Measurements from ENCODE around the gene SNX22.

- TF ChIP-seq CHD4 (IDR thresholded peaks at IDR 0.05; ENCODE audit: insufficient read depth, insufficient replicate concordance, low read depth, low read length, poor library complexity, severe bottlenecking) (no peak), JUNB (CRISPR knock-in tag; conservative IDR thresholded peaks at IDR 0.05) (no peak), CTCF (IDR thresholded peaks at IDR 0.05 in 2 of 3, conservative IDR thresholded peaks at IDR 0.05 in 1 of 3; ENCODE audit: insufficient read depth in 2 of 3, low read depth in 1 of 3, low read length in 3 of 3) (peak; percentile 94 to 97 (median 96)), E2F1 (CRISPR knock-in tag; IDR thresholded peaks at IDR 0.05) (no peak), ELK1 (CRISPR knock-in tag; IDR thresholded peaks at IDR 0.05) (no peak), ZBTB7A (IDR thresholded peaks at IDR 0.05; ENCODE audit: borderline replicate concordance, control insufficient read depth, low read depth, low read length) (no peak), GTF3C2 (IDR thresholded peaks at IDR 0.05; ENCODE audit: borderline replicate concordance, extremely low read depth, insufficient read length) (no peak), SRSF1 (IDR thresholded peaks at IDR 0.05; ENCODE audit: low read depth, low read length) (no peak), RBBP5 (IDR thresholded peaks at IDR 0.05; ENCODE audit: borderline replicate concordance, insufficient read depth, low read length, poor library complexity, severe bottlenecking) (no peak), MLX (CRISPR knock-in tag; conservative IDR thresholded peaks at IDR 0.05) (no peak), EGR1 (conservative IDR thresholded peaks at IDR 0.05) (no peak), CCAR2 (IDR thresholded peaks at IDR 0.05; ENCODE audit: low read depth, low read length) (no peak)
Measured at GRCh38 chr15:64153480-64154367, 2.2 kb downstream of the SNX22 start.

Measured in K562 (cell line).